Ramos (cell line): Measurements from ENCODE around the gene AP2S1.

Experiments used
- in situ Hi-C: fragments of 300-500 bp; cut with MboI; formaldehyde crosslinking; loops from one replicate; pipeline ENCODE4 v1.14.3; 2022; ENCODE audit warnings: low sequenced_read_pairs; ENCODE audit not compliant: unreplicated experiment

The AP2S1 gene

GRCh38 chr19:46868025-46868802 lies 17.6 kb upstream of the AP2S1 start:
- in situ Hi-C loops, result no loop called here

GRCh38 chr19:46867170-46867569 lies 16.5 kb upstream of the AP2S1 start:
- in situ Hi-C loops, result no loop called here

GRCh38 chr19:46866407-46867136 lies 15.9 kb upstream of the AP2S1 start:
- in situ Hi-C loops, result no loop called here

GRCh38 chr19:46863818-46864629 lies 13.4 kb upstream of the AP2S1 start:
- in situ Hi-C loops, result no loop called here

- in situ Hi-C loops, result no loop called here
Observed at GRCh38 chr19:46862974-46863632, 12.5 kb upstream of the AP2S1 start.

GRCh38 chr19:46862503-46862834 lies 11.8 kb upstream of the AP2S1 start:
- in situ Hi-C loops, result no loop called here

GRCh38 chr19:46861691-46862502 lies 11.3 kb upstream of the AP2S1 start:
- in situ Hi-C loops, result no loop called here

- in situ Hi-C loops, result no loop called here
Observed at GRCh38 chr19:46860846-46861690, 10.4 kb upstream of the AP2S1 start, which contains the start of gene ARHGAP35. Gene ARHGAP35 (plus strand): TSS chr19:46860997. CDS start chr19:46918676, 57,679 bp downstream.

- in situ Hi-C loops, result no loop called here
Observed at GRCh38 chr19:46860125-46860845, 9.6 kb upstream of the AP2S1 start.

GRCh38 chr19:46859637-46860124 lies 9.0 kb upstream of the AP2S1 start:
- in situ Hi-C loops, result no loop called here

GRCh38 chr19:46856062-46857022 lies 5.7 kb upstream of the AP2S1 start:
- in situ Hi-C loops, result no loop called here

GRCh38 chr19:46854698-46855097 lies 4.1 kb upstream of the AP2S1 start:
- in situ Hi-C loops, result loop anchor here (5.0 kb wide), 1 partner anchor 138 kb away; no protein-coding TSS in a partner anchor

GRCh38 chr19:46852830-46853229 lies 2.2 kb upstream of the AP2S1 start:
- in situ Hi-C loops, result loop anchor here (5.0 kb wide), 1 partner anchor 139 kb away; no protein-coding TSS in a partner anchor

- in situ Hi-C loops, result loop anchor here (5.0 kb wide), 1 partner anchor 143 kb away; no protein-coding TSS in a partner anchor
Observed at GRCh38 chr19:46849610-46850009, 1.0 kb downstream of the AP2S1 start.

GRCh38 chr19:46848389-46848788 lies 2.3 kb downstream of the AP2S1 start:
- in situ Hi-C loops, result no loop called here

- in situ Hi-C loops, result no loop called here
Observed at GRCh38 chr19:46847528-46847927, 3.1 kb downstream of the AP2S1 start.
